ENCODE data around the gene SNAPIN. TPM values are rescaled to one million over a fixed set of nuclear protein-coding genes. Genes with fewer than 3 reads are reported as not detected.

Gene SNAPIN
- total and polyA plus RNA-seq, 4 donors, result 26.3 to 38.1 (median 33.6) TPM

DNA sequence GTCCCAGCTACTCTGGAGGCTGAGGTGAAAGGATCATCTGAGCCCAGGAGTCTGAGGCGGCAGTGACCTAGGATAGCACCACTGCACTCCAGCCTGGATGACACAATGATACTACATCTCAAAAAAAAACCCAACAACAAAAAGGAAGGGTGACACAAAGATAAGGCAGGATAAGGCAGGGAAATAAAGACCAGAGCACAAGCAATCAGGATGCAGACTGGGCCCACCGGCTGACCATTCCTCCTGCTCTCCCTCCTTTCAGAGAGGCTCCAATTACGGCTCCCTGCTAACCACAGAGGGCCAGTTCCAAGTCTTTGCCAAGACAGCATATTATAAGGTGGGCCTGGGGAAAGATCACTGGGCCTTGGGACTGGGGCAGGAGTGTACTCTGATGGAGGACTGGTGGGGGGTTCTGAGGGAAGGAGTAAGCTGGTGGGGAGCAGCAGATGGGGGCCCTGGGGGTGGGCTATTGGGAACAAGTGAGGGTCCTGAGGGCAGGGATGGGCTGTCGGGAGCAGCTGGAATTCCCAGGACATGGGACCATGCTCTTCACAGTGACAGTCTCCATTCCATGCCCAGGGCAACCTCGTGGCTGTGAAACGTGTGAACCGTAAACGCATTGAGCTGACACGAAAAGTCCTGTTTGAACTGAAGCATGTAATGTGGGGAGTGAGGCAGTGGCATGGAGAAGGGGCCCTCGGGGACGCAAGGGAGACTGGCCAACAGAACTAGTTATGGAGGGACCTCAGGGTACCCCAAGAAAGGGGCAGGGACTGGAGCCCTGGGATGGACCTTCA, 27.2 kb downstream of the SNAPIN start:
- Histone ChIP-seq H3K36me3 (ENCODE audit: control insufficient read depth in 4 of 4, insufficient read depth in 4 of 4, low read length in 4 of 4) (peaks cover 0 to 33% (median 0%) of the 10 kb centered on the region in 4 donors), H3K4me1 (ENCODE audit: control insufficient read depth in 5 of 5, insufficient read depth in 5 of 5, low read length in 5 of 5) (peaks cover 0 to 3% (median 0%) of the 10 kb centered on the region in 5 donors), H3K4me3 (no peak overlapping the region), H3K9me3 (ENCODE audit: control insufficient read depth in 4 of 4, insufficient read depth in 3 of 4, low read length in 3 of 4) (no peaks in the 10 kb centered on the region), H3K27ac (ENCODE audit: low read depth in 1 of 2, low read length in 1 of 2) (no peak overlapping the region), H3K27me3 (ENCODE audit: control insufficient read depth in 3 of 3, insufficient read depth in 3 of 3, low read length in 2 of 3) (peaks cover 0 to 17% (median 10%) of the 10 kb centered on the region in 3 donors), H3K9ac (ENCODE audit: insufficient read depth in 1 of 2, low read length in 2 of 2) (no peak overlapping the region)
- DNase-seq (no peak), ATAC-seq (ENCODE audit: insufficient read depth, low FRiP score) (no peak)
- TF ChIP-seq, protein P1, sequence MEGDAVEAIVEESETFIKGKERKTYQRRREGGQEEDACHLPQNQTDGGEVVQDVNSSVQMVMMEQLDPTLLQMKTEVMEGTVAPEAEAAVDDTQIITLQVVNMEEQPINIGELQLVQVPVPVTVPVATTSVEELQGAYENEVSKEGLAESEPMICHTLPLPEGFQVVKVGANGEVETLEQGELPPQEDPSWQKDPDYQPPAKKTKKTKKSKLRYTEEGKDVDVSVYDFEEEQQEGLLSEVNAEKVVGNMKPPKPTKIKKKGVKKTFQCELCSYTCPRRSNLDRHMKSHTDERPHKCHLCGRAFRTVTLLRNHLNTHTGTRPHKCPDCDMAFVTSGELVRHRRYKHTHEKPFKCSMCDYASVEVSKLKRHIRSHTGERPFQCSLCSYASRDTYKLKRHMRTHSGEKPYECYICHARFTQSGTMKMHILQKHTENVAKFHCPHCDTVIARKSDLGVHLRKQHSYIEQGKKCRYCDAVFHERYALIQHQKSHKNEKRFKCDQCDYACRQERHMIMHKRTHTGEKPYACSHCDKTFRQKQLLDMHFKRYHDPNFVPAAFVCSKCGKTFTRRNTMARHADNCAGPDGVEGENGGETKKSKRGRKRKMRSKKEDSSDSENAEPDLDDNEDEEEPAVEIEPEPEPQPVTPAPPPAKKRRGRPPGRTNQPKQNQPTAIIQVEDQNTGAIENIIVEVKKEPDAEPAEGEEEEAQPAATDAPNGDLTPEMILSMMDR (IDR thresholded peaks at IDR 0.05; ENCODE audit: control extremely low read depth, extremely low read depth), result no peak
- 83 to 89% methylated on average over 11 of the region's 11 CpGs for WGBS, 2 donors

DNA sequence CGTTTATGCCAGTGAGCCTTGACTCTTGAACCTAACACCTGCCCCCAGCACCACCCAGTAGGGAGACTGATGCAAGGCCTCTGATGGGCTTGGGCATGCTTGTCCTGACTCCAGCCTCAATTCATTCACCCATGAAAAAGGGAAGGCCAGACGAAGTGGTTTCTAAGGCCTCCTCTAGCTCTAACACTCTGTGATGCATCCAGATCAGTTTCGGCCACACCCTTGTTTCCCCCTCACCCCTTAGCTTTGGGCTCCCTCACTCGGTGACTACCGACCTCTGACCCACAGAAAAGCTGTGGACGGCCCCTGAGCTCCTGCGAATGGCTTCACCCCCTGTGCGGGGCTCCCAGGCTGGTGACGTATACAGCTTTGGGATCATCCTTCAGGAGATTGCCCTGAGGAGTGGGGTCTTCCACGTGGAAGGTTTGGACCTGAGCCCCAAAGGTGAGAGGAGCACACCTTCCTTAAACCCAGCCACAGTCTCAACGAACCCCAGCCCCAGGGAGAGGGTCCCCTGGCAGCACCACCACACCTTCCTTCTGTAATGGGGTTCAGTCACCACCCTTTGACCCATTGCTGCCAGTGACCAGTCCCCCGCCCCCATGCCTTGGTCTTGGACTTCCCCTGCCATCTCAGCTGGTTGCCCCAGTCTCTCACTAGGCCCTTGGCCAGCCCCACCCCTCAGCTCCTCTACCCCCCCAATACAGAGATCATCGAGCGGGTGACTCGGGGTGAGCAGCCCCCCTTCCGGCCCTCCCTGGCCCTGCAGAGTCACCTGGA, 29.0 kb downstream of the SNAPIN start:
- no peak for DNase-seq
- Histone ChIP-seq H3K4me3 (no peak overlapping the region), H3K9ac (ENCODE audit: insufficient read depth in 1 of 2, low read length in 2 of 2) (no peak overlapping the region), H3K27ac (ENCODE audit: low read depth in 1 of 2, low read length in 1 of 2) (no peak overlapping the region), H3K9me3 (ENCODE audit: control insufficient read depth in 4 of 4, insufficient read depth in 3 of 4, low read length in 3 of 4) (no peaks in the 10 kb centered on the region), H3K27me3 (ENCODE audit: control insufficient read depth in 3 of 3, insufficient read depth in 3 of 3, low read length in 2 of 3) (peaks cover 0 to 2% (median 0%) of the 10 kb centered on the region in 3 donors), H3K36me3 (ENCODE audit: control insufficient read depth in 4 of 4, insufficient read depth in 4 of 4, low read length in 4 of 4) (peaks cover 0 to 27% (median 0%) of the 10 kb centered on the region in 4 donors), H3K4me1 (ENCODE audit: control insufficient read depth in 5 of 5, insufficient read depth in 5 of 5, low read length in 5 of 5) (peaks cover 0 to 3% (median 0%) of the 10 kb centered on the region in 5 donors)
- ATAC-seq (ENCODE audit: insufficient read depth, low FRiP score), result no peak
- TF ChIP-seq, protein P1 (IDR thresholded peaks at IDR 0.05; ENCODE audit: control extremely low read depth, extremely low read depth), result no peak
- 86 to 93% methylated on average over 16 of the region's 16 CpGs for WGBS, 2 donors

DNA sequence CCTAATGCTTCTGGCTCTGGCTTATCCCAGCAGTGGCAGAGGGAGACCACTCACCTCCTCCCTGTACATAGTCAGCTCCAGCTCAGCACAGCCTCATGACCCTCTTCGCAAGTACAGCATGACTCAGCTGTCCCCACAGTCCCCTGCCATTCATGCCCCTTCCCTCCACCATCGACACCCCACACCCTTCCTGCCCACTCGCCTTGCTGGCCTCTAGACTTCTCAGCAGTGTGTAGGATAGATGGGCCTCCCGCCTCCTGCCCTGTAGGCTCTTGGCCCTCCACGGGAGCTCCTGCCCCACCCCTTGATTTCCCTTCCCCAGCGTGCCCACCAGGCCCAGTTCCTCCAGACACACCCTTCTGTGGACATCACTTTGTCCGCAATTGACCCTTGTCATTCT, 29.8 kb downstream of the SNAPIN start:
- no peaks in the 10 kb centered on the region for H3K9me3 ChIP-seq (ENCODE audit: control insufficient read depth in 4 of 4, insufficient read depth in 3 of 4, low read length in 3 of 4)
- 78% methylated on average over 7 of the region's 7 CpGs for WGBS, 2 donors
- no peak overlapping the region for H3K4me3 ChIP-seq
- TF ChIP-seq, protein P1 (IDR thresholded peaks at IDR 0.05; ENCODE audit: control extremely low read depth, extremely low read depth), result no peak
- peak overlapping the region in 1 of 2 donors; percentile 26 for H3K27ac ChIP-seq (ENCODE audit: low read depth in 1 of 2, low read length in 1 of 2)
- H3K4me1 ChIP-seq (ENCODE audit: control insufficient read depth in 5 of 5, insufficient read depth in 5 of 5, low read length in 5 of 5), result peaks cover 0 to 3% (median 0%) of the 10 kb centered on the region in 5 donors
- H3K36me3 ChIP-seq (ENCODE audit: control insufficient read depth in 4 of 4, insufficient read depth in 4 of 4, low read length in 4 of 4), result peaks cover 0 to 30% (median 0%) of the 10 kb centered on the region in 4 donors
- no peak for ATAC-seq (ENCODE audit: insufficient read depth, low FRiP score)
- DNase-seq, result no peak
- H3K27me3 ChIP-seq (ENCODE audit: control insufficient read depth in 3 of 3, insufficient read depth in 3 of 3, low read length in 2 of 3), result no peaks in the 10 kb centered on the region
- H3K9ac ChIP-seq (ENCODE audit: insufficient read depth in 1 of 2, low read length in 2 of 2), result no peak overlapping the region

Data from lung (tissue), 12 donors.